GM10248 (cell line): ENCODE measurements around the gene ARPP21.

Source experiments
- CTCF ChIA-PET: fragments of 300-600 bp; sonication (Branson Sonifier 250); formaldehyde crosslinking; extraction: SDS; loops from one replicate; lab custom pipeline; 2021; ENCODE audit warnings: antibody characterized with exemption; lab: Yijun Ruan, JAX
- POLR2A ChIA-PET: fragments of 350-650 bp; sonication (Branson Sonifier 250); formaldehyde crosslinking; extraction: SDS; loops from one replicate; lab custom pipeline; 2020; ENCODE audit warnings: antibody characterized with exemption; lab: Yijun Ruan, JAX
- DNase-seq: peaks from one replicate; pipeline ENCODE4 v3.0.0; 2012; ENCODE audit errors: extremely low spot score
- TF ChIP-seq, protein P1 (sequence below): IDR thresholded peaks from 2 replicates; pipeline ENCODE4 v1.5.1; 2012; ENCODE audit warnings: mild to moderate bottlenecking, low read depth; ENCODE audit errors: extremely low read depth, missing control alignments, control extremely low read depth

The ARPP21 gene

GRCh38 chr3:35737080-35737479, 97.8 kb downstream of the ARPP21 start:
- ChIA-PET CTCF (no interaction called here), POLR2A (no interaction called here)
- TF ChIP-seq, protein P1, sequence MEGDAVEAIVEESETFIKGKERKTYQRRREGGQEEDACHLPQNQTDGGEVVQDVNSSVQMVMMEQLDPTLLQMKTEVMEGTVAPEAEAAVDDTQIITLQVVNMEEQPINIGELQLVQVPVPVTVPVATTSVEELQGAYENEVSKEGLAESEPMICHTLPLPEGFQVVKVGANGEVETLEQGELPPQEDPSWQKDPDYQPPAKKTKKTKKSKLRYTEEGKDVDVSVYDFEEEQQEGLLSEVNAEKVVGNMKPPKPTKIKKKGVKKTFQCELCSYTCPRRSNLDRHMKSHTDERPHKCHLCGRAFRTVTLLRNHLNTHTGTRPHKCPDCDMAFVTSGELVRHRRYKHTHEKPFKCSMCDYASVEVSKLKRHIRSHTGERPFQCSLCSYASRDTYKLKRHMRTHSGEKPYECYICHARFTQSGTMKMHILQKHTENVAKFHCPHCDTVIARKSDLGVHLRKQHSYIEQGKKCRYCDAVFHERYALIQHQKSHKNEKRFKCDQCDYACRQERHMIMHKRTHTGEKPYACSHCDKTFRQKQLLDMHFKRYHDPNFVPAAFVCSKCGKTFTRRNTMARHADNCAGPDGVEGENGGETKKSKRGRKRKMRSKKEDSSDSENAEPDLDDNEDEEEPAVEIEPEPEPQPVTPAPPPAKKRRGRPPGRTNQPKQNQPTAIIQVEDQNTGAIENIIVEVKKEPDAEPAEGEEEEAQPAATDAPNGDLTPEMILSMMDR, result no peak
- DNase-seq, result no peak

GRCh38 chr3:35737527-35737926, 98.2 kb downstream of the ARPP21 start:
- TF ChIP-seq, protein P1, result no peak
- CTCF ChIA-PET, result no interaction called here
- DNase-seq, result no peak
- POLR2A ChIA-PET, result no interaction called here

GRCh38 chr3:35737934-35738706, 98.8 kb downstream of the ARPP21 start:
- DNase-seq, result no peak
- ChIA-PET POLR2A (no interaction called here), CTCF (interaction anchor here (1.3 kb wide), 1 partner anchor 8 kb away, joined by 3 read pairs; no protein-coding TSS in a partner anchor)
- TF ChIP-seq, protein P1, result no peak

GRCh38 chr3:35739181-35739809, 100.0 kb downstream of the ARPP21 start:
- no peak for DNase-seq
- TF ChIP-seq, protein P1, result no peak
- CTCF ChIA-PET, result interaction anchor here (1.3 to 1.4 kb wide), 2 partner anchors 9 to 28 kb away, joined by 3 read pairs; no protein-coding TSS in a partner anchor
- POLR2A ChIA-PET, result no interaction called here

GRCh38 chr3:35739964-35740527, 100.7 kb downstream of the ARPP21 start:
- no peak for DNase-seq
- POLR2A ChIA-PET, result no interaction called here
- CTCF ChIA-PET, result interaction anchor here (1.0 to 1.4 kb wide), 2 partner anchors 8 to 29 kb away, joined by 3 read pairs; no protein-coding TSS in a partner anchor
- TF ChIP-seq, protein P1, result no peak

- DNase-seq, result no peak
- CTCF ChIA-PET, result no interaction called here
- POLR2A ChIA-PET, result no interaction called here
- TF ChIP-seq, protein P1, result no peak
Measured at GRCh38 chr3:35743218-35743617, 103.9 kb downstream of the ARPP21 start.
